AG09309 (cell line): ENCODE data around the gene IGFBP2.

Source experiments
- DNase-seq: peaks from one replicate; pipeline ENCODE4 v3.0.0-alpha.2; 2010; ENCODE audit warnings: low read depth
- H3K4me3 ChIP-seq: 2 replicates; pipeline ENCODE4 v1.5.1; 2011; ENCODE audit warnings: mild to moderate bottlenecking, low read depth, low read length, moderate library complexity; ENCODE audit not compliant: control insufficient read depth
- CTCF ChIP-seq: IDR thresholded peaks from 2 replicates; pipeline ENCODE4 v1.5.1; 2011; ENCODE audit warnings: mild to moderate bottlenecking, low read depth, low read length, inconsistent platforms; ENCODE audit not compliant: insufficient read depth, control insufficient read depth; ENCODE audit errors: missing control alignments

The IGFBP2 gene

GRCh38 chr2:216648105-216648504, 14.9 kb downstream of the IGFBP2 start:
- peak; percentile 13 for DNase-seq
- no peak overlapping the region for H3K4me3 ChIP-seq
- TF ChIP-seq CTCF, result no peak

GRCh38 chr2:216649574-216649973, 16.4 kb downstream of the IGFBP2 start:
- no peak for DNase-seq
- no peak overlapping the region for H3K4me3 ChIP-seq
- TF ChIP-seq CTCF, result no peak

GRCh38 chr2:216650626-216651257, 17.5 kb downstream of the IGFBP2 start:
- no peak for TF ChIP-seq CTCF
- no peak overlapping the region for H3K4me3 ChIP-seq
- no peak for DNase-seq

GRCh38 chr2:216651351-216651881, 18.2 kb downstream of the IGFBP2 start:
- peak; percentile 64 for DNase-seq
- no peak for TF ChIP-seq CTCF
- no peak overlapping the region for H3K4me3 ChIP-seq

- no peak for TF ChIP-seq CTCF
- H3K4me3 ChIP-seq, result no peak overlapping the region
- no peak for DNase-seq
These were observed 19.3 kb downstream of the IGFBP2 start for GRCh38 chr2:216652566-216652965.

GRCh38 chr2:216653093-216653799, 20.0 kb downstream of the IGFBP2 start:
- DNase-seq, result no peak
- no peak overlapping the region for H3K4me3 ChIP-seq
- no peak for TF ChIP-seq CTCF
